ENCODE data around the gene DOCK10. TPM values are rescaled to one million over a fixed set of nuclear protein-coding genes. Genes with fewer than 3 reads are reported as not detected.

DOCK10 gene
- total RNA-seq, 1 donor from 2014 or later = 138 TPM

GRCh38 chr2:224803930-224804329 is 238.3 kb downstream of the DOCK10 start:
- peaks cover 64% of the 10 kb centered on the region for H3K36me3 Mint-ChIP-seq (ENCODE audit: low read depth)
- no peak overlapping the region for H3K4me3 Mint-ChIP-seq
- H3K9me3 Mint-ChIP-seq = no peaks in the 10 kb centered on the region
- intact Hi-C loops (cut with micrococcal nuclease) = no loop called here
- DNase-seq = no peak
- H3K27ac Mint-ChIP-seq = no peak overlapping the region
- H3K27me3 Mint-ChIP-seq = no peaks in the 10 kb centered on the region
- H3K4me1 Mint-ChIP-seq = no peaks in the 10 kb centered on the region

- Mint-ChIP-seq H3K27me3 (no peaks in the 10 kb centered on the region), H3K9me3 (no peaks in the 10 kb centered on the region), H3K4me3 (no peak overlapping the region), H3K27ac (peak overlapping the region; percentile 56), H3K4me1 (no peaks in the 10 kb centered on the region), H3K36me3 (ENCODE audit: low read depth) (peaks cover 65% of the 10 kb centered on the region)
- intact Hi-C loops (cut with micrococcal nuclease) = no loop called here
- DNase-seq = no peak
These were observed 239.9 kb downstream of the DOCK10 start for GRCh38 chr2:224802407-224802806.

- Mint-ChIP-seq H3K36me3 (ENCODE audit: low read depth) (peaks cover 71% of the 10 kb centered on the region), H3K27me3 (no peaks in the 10 kb centered on the region), H3K4me3 (no peak overlapping the region), H3K4me1 (no peaks in the 10 kb centered on the region), H3K27ac (no peak overlapping the region), H3K9me3 (no peaks in the 10 kb centered on the region)
- intact Hi-C loops (cut with micrococcal nuclease) = no loop called here
- DNase-seq = peak; percentile 49
These were observed 240.9 kb downstream of the DOCK10 start for GRCh38 chr2:224801360-224801759.

GRCh38 chr2:224799691-224800090 is 242.6 kb downstream of the DOCK10 start:
- Mint-ChIP-seq H3K36me3 (ENCODE audit: low read depth) (peaks cover 71% of the 10 kb centered on the region), H3K4me3 (no peak overlapping the region), H3K27me3 (no peaks in the 10 kb centered on the region), H3K4me1 (no peaks in the 10 kb centered on the region), H3K27ac (no peak overlapping the region), H3K9me3 (no peaks in the 10 kb centered on the region)
- intact Hi-C loops (cut with micrococcal nuclease) = loop anchor here (5.0 kb wide), 1 partner anchor 38 kb away; no protein-coding TSS in a partner anchor
- no peak for DNase-seq

GRCh38 chr2:224798180-224798579 is 244.1 kb downstream of the DOCK10 start:
- Mint-ChIP-seq H3K4me3 (no peak overlapping the region), H3K4me1 (no peaks in the 10 kb centered on the region), H3K27me3 (no peaks in the 10 kb centered on the region), H3K9me3 (no peaks in the 10 kb centered on the region), H3K36me3 (ENCODE audit: low read depth) (peaks cover 75% of the 10 kb centered on the region), H3K27ac (peak overlapping the region; percentile 59)
- no peak for DNase-seq
- intact Hi-C loops (cut with micrococcal nuclease) = loop anchor here (5.0 kb wide), 1 partner anchor 39 kb away; no protein-coding TSS in a partner anchor

- H3K36me3 Mint-ChIP-seq (ENCODE audit: low read depth) = peaks cover 71% of the 10 kb centered on the region
- no peaks in the 10 kb centered on the region for H3K9me3 Mint-ChIP-seq
- no peak overlapping the region for H3K27ac Mint-ChIP-seq
- H3K4me1 Mint-ChIP-seq = no peaks in the 10 kb centered on the region
- no peak overlapping the region for H3K4me3 Mint-ChIP-seq
- intact Hi-C loops (cut with micrococcal nuclease) = loop anchor here (5.0 kb wide), 1 partner anchor 41 kb away; no protein-coding TSS in a partner anchor
- DNase-seq = no peak
- H3K27me3 Mint-ChIP-seq = no peaks in the 10 kb centered on the region
These were observed 245.5 kb downstream of the DOCK10 start for GRCh38 chr2:224796695-224797305.

- intact Hi-C loops (cut with micrococcal nuclease) = no loop called here
- DNase-seq = no peak
- no peaks in the 10 kb centered on the region for H3K4me1 Mint-ChIP-seq
- H3K36me3 Mint-ChIP-seq (ENCODE audit: low read depth) = peaks cover 66% of the 10 kb centered on the region
- H3K27me3 Mint-ChIP-seq = no peaks in the 10 kb centered on the region
- no peaks in the 10 kb centered on the region for H3K9me3 Mint-ChIP-seq
- H3K4me3 Mint-ChIP-seq = no peak overlapping the region
- H3K27ac Mint-ChIP-seq = no peak overlapping the region
These were observed 248.3 kb downstream of the DOCK10 start for GRCh38 chr2:224793946-224794345.

- Mint-ChIP-seq H3K36me3 (ENCODE audit: low read depth) (peaks cover 67% of the 10 kb centered on the region), H3K4me1 (peaks cover 2% of the 10 kb centered on the region), H3K9me3 (no peaks in the 10 kb centered on the region), H3K4me3 (no peak overlapping the region), H3K27me3 (no peaks in the 10 kb centered on the region), H3K27ac (no peak overlapping the region)
- DNase-seq = no peak
- intact Hi-C loops (cut with micrococcal nuclease) = no loop called here
These were observed 255.4 kb downstream of the DOCK10 start for GRCh38 chr2:224786848-224787247.

GRCh38 chr2:224781400-224781799 is 260.9 kb downstream of the DOCK10 start:
- Mint-ChIP-seq H3K4me1 (peaks cover 5% of the 10 kb centered on the region), H3K4me3 (no peak overlapping the region), H3K27ac (peak overlapping the region; percentile 39), H3K9me3 (no peaks in the 10 kb centered on the region), H3K27me3 (no peaks in the 10 kb centered on the region), H3K36me3 (ENCODE audit: low read depth) (peaks cover 55% of the 10 kb centered on the region)
- intact Hi-C loops (cut with micrococcal nuclease) = no loop called here
- no peak for DNase-seq

- Mint-ChIP-seq H3K4me3 (no peak overlapping the region), H3K4me1 (peaks cover 5% of the 10 kb centered on the region), H3K36me3 (ENCODE audit: low read depth) (peaks cover 55% of the 10 kb centered on the region), H3K27me3 (no peaks in the 10 kb centered on the region), H3K9me3 (no peaks in the 10 kb centered on the region), H3K27ac (no peak overlapping the region)
- intact Hi-C loops (cut with micrococcal nuclease) = no loop called here
- no peak for DNase-seq
These were observed 261.4 kb downstream of the DOCK10 start for GRCh38 chr2:224780823-224781222.

GRCh38 chr2:224780106-224780505 is 262.2 kb downstream of the DOCK10 start:
- H3K9me3 Mint-ChIP-seq = no peaks in the 10 kb centered on the region
- no peaks in the 10 kb centered on the region for H3K27me3 Mint-ChIP-seq
- H3K36me3 Mint-ChIP-seq (ENCODE audit: low read depth) = peaks cover 53% of the 10 kb centered on the region
- no peak for DNase-seq
- H3K27ac Mint-ChIP-seq = no peak overlapping the region
- no peak overlapping the region for H3K4me3 Mint-ChIP-seq
- peaks cover 5% of the 10 kb centered on the region for H3K4me1 Mint-ChIP-seq
- intact Hi-C loops (cut with micrococcal nuclease) = no loop called here

- peaks cover 54% of the 10 kb centered on the region for H3K36me3 Mint-ChIP-seq (ENCODE audit: low read depth)
These were observed 263.8 kb downstream of the DOCK10 start for GRCh38 chr2:224778474-224778877.

GRCh38 chr2:224777559-224777930 is 264.7 kb downstream of the DOCK10 start:
- no peak for DNase-seq
- Mint-ChIP-seq H3K4me1 (peaks cover 5% of the 10 kb centered on the region), H3K9me3 (no peaks in the 10 kb centered on the region), H3K27me3 (no peaks in the 10 kb centered on the region), H3K27ac (no peak overlapping the region), H3K36me3 (ENCODE audit: low read depth) (peaks cover 54% of the 10 kb centered on the region), H3K4me3 (no peak overlapping the region)
- intact Hi-C loops (cut with micrococcal nuclease) = no loop called here

More at GRCh38 chr2:224778474-224778877, 263.8 kb downstream of the DOCK10 start:
- no peaks in the 10 kb centered on the region for H3K9me3 Mint-ChIP-seq
- intact Hi-C loops (cut with micrococcal nuclease) = loop anchor here (1.0 kb wide), 1 partner anchor 421 kb away; no protein-coding TSS in a partner anchor
- no peak overlapping the region for H3K27ac Mint-ChIP-seq
- DNase-seq = peak; percentile 87
- H3K4me1 Mint-ChIP-seq = peaks cover 5% of the 10 kb centered on the region
- no peak overlapping the region for H3K4me3 Mint-ChIP-seq
- H3K27me3 Mint-ChIP-seq = no peaks in the 10 kb centered on the region

GRCh38 chr2:224776795-224777558 is 265.3 kb downstream of the DOCK10 start:
- no peaks in the 10 kb centered on the region for H3K9me3 Mint-ChIP-seq
- no peak overlapping the region for H3K27ac Mint-ChIP-seq
- H3K36me3 Mint-ChIP-seq (ENCODE audit: low read depth) = peaks cover 53% of the 10 kb centered on the region
- no peaks in the 10 kb centered on the region for H3K27me3 Mint-ChIP-seq
- peaks cover 5% of the 10 kb centered on the region for H3K4me1 Mint-ChIP-seq
- H3K4me3 Mint-ChIP-seq = no peak overlapping the region
- DNase-seq = no peak
- intact Hi-C loops (cut with micrococcal nuclease) = no loop called here
